ENCODE results near the gene ST8SIA6.

DNA sequence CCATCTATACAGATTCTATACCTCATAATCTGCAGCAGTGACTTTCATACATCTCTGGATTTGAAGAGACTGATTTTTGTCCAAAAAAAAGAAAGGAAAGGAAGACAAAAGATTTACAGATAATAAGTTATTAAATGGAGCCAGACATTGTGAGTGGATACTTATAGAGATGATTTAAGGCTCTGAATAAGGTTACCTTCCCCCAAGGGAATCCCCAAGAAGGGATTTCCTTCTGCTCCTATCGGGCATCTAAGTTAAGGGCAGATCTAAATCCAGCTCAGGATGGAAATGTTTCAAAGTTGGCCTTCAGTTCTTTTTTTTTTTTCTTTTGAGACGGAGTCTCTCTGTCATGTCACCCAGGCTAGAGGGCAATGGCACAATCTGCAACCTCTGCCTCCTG is 97.6 kb downstream of the ST8SIA6 start:
- TF ChIP-seq ARNTL (CRISPR knock-in tag; IDR thresholded peaks at IDR 0.05; ENCODE audit: borderline replicate concordance, low read depth) (no peak), CSDC2 (CRISPR knock-in tag; IDR thresholded peaks at IDR 0.05) (no peak), RARB (CRISPR knock-in tag; IDR thresholded peaks at IDR 0.05) (no peak), ZFP30 (CRISPR knock-in tag; IDR thresholded peaks at IDR 0.05) (no peak), GLIS3 (CRISPR knock-in tag; IDR thresholded peaks at IDR 0.05) (no peak), ZNF565 (CRISPR knock-in tag; conservative IDR thresholded peaks at IDR 0.05; ENCODE audit: low read depth) (no peak), ZNF8 (CRISPR knock-in tag; IDR thresholded peaks at IDR 0.05) (no peak)
- TF ChIP-seq, protein P1, sequence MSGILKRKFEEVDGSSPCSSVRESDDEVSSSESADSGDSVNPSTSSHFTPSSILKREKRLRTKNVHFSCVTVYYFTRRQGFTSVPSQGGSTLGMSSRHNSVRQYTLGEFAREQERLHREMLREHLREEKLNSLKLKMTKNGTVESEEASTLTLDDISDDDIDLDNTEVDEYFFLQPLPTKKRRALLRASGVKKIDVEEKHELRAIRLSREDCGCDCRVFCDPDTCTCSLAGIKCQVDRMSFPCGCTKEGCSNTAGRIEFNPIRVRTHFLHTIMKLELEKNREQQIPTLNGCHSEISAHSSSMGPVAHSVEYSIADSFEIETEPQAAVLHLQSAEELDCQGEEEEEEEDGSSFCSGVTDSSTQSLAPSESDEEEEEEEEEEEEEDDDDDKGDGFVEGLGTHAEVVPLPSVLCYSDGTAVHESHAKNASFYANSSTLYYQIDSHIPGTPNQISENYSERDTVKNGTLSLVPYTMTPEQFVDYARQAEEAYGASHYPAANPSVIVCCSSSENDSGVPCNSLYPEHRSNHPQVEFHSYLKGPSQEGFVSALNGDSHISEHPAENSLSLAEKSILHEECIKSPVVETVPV (CRISPR knock-in tag; IDR thresholded peaks at IDR 0.05), result no peak
- TF ChIP-seq, protein P2, sequence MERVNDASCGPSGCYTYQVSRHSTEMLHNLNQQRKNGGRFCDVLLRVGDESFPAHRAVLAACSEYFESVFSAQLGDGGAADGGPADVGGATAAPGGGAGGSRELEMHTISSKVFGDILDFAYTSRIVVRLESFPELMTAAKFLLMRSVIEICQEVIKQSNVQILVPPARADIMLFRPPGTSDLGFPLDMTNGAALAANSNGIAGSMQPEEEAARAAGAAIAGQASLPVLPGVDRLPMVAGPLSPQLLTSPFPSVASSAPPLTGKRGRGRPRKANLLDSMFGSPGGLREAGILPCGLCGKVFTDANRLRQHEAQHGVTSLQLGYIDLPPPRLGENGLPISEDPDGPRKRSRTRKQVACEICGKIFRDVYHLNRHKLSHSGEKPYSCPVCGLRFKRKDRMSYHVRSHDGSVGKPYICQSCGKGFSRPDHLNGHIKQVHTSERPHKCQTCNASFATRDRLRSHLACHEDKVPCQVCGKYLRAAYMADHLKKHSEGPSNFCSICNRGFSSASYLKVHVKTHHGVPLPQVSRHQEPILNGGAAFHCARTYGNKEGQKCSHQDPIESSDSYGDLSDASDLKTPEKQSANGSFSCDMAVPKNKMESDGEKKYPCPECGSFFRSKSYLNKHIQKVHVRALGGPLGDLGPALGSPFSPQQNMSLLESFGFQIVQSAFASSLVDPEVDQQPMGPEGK (CRISPR knock-in tag; IDR thresholded peaks at IDR 0.05; ENCODE audit: borderline replicate concordance), result no peak
- TF ChIP-seq, protein P3, sequence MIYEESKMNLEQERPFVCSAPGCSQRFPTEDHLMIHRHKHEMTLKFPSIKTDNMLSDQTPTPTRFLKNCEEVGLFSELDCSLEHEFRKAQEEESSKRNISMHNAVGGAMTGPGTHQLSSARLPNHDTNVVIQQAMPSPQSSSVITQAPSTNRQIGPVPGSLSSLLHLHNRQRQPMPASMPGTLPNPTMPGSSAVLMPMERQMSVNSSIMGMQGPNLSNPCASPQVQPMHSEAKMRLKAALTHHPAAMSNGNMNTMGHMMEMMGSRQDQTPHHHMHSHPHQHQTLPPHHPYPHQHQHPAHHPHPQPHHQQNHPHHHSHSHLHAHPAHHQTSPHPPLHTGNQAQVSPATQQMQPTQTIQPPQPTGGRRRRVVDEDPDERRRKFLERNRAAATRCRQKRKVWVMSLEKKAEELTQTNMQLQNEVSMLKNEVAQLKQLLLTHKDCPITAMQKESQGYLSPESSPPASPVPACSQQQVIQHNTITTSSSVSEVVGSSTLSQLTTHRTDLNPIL (CRISPR knock-in tag; IDR thresholded peaks at IDR 0.05; ENCODE audit: low read depth), result no peak
